ENCODE results near the gene TIAM2.
"Not testable (repeated sequence)": the region's sequence is repeated elsewhere in the genome, so short reads cannot be mapped to it uniquely, and the experiment has no call there.

The TIAM2 gene

DNA sequence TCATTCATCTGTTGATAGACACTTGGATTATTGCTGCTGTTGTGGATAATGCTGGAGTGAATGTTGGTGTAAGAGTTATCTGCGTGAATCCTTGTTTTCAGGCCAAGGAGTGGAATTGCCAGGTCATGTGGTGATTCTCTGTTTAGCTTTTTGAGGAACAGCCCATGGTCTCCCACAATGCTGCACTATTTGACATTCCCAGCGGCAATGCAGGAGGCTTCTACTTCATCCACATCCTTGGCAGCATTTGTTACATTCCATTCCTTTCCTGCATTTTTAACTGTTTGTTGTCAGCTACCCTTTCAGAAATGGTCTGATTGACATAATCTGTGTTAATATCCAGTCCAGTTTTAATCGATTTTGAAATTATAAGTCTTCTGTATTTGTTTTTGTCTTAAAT is 217.0 kb downstream of the TIAM2 start:
- DNase-seq: peak; percentile 48

DNA sequence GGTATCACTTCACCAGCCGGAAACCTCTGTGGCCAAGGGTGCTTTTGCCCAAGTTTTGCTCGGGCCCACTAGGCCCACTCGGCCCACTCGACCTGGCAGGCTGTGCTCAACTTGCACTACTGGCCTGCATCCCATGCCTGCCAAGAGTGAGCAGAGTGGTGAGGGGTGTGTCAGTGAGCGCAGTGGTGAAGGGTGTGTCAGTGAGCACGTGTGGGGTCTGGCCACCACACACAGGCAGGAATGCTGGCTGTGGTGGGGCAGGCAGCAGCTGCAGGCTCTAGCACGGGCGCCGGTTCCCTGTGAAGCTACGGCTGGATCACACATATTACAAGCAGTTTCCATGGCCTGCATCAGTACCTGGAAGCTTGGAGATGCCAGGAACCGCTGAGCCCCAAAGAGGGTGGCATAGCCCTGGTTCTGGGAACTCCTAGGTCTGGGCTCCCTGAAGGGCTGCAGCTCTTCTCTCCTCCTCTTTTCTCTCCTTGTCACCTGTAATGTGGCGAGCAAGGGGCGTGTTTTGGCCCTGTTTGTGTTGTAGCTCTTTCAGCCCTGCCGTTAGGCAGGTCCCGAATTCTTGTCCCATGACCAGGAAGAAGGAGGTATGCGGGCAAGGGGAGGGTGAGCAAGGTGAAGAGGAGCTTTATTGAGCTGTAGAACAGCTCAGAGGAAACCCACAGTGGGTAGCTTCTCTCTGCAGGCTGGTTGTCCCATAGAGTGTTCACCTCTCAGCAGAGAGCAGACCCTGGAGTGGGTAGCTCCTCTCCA is 217.7 kb downstream of the TIAM2 start:
- DNase-seq: peak; percentile 49

DNA sequence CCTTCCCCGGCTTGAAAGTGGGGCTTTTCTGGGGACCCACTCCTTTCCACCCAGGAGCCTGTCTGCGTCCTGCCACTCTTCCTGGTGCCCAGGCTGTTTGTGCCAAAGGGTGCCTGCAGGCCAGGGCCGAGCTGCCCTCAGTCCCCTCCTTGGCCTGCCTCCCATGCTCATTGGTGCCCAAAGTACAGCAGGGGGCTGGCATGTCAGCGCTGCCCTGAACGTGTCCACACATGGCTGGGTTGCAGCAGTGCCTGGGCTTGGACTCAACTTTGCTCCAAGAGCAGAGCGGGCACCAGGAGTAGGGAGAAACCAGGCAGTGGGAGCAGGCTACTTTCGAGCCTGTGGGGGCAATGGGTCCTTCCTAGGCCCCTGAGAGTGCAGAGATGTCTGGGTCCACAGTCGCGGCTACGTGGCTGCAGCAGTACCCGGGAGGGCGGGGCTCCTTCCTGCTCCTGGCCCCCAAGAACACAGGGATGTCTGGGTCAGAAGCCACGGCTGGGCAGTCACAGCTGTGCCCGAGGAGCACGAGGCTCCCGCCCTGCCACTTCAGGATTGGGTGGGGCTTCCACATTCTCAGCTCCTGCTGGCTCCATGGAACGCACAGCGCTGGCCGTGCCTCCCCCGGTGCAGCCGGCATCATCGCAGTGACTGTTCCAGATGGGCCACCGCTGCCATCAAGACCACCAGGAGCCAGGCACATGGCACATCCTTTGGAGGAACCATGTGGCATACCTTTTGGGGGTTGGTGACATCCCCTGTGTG is 218.7 kb downstream of the TIAM2 start:
- DNase-seq: no peak

DNA sequence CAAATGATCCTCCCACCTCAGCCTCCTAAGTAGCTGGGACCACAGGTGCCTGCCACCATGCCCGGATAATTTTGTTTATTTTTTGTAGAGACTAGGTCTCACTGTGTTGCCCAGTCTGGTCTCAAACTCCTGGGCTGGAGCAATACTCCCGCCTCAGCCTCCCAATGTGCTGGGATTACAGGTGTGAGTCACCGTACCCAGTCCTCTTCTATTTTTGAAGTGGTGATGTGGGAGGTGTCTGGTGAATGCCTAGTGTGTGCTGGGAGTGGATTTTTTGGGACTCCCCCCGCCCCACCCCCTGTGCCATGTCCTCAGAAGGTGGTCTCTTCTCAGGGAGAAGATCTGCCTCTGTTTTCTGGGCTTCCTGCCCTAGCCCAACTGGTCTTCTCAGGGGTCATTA is 220.8 kb downstream of the TIAM2 start:
- DNase-seq: no peak

DNA sequence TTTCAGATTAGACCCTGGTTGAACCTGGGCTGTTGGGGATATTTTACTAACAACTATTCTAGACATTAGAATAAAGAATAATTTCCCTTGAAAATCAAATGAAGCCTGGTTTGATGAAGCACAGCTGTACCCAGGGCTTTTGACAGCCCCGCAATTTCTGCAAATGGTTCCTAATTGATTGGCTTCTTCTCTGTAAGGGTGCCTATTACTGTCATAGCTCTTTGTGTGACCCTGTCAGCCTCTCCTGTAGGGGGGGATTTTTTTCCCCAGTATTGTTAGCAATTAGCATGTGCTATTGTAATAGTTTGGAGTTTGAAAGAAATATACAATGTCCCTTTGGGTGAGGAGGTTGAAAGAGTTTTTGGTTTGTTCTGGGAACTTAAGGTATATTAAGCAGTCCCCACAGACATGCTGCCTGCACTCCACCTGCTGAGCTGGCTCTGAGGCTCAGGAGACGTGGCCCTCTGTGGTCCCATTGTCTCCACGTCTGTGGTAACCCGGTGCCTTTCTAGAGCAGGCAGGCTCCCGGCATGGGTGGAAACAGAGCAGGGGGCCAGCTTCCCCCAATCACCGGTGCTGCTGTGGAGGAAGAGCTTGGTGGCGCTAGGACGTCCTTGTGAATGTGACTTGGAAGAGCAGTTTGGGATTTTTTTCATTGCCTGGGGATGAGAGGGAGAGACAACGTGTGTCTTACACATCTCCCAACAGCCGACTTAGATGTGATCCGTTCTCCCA is 221.4 kb downstream of the TIAM2 start:
- no peak for DNase-seq

DNA sequence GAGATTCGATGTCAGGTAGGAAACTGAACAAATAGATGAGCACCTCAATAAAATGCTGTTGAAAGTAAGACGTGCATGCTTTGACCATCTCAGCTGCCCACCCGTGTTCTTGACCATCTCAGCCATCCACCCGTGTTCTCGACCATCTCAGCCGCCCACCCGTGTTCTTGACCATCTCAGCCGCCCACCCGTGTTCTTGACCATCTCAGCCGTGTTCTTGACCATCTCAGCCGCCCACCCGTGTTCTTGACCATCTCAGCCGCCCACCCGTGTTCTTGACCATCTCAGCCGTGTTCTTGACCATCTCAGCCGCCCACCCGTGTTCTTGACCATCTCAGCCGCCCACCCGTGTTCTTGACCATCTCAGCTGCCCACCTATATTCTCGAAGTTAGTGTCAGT is 223.6 kb downstream of the TIAM2 start:
- not testable (repeated sequence) for DNase-seq

DNA sequence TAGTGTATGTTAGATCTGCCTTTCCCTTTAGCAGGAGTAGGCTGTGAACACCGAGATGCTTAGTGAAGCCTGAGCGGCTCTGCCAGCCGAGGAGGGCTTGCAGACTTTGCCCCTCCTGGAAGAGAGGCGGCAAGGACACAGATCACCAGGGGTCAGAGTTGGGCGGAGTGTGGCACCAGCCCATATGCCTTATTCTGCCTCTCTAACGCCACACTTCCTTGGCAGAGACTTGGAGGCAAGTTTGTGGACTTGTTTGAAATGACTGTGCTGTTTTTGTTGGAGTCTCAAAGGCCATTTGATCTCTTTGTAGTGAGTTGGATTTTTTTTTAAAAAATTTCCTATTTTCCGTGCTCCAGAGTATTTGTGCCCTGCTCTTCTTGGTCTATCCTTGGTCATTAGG is 224.2 kb downstream of the TIAM2 start:
- no peak for DNase-seq

DNA sequence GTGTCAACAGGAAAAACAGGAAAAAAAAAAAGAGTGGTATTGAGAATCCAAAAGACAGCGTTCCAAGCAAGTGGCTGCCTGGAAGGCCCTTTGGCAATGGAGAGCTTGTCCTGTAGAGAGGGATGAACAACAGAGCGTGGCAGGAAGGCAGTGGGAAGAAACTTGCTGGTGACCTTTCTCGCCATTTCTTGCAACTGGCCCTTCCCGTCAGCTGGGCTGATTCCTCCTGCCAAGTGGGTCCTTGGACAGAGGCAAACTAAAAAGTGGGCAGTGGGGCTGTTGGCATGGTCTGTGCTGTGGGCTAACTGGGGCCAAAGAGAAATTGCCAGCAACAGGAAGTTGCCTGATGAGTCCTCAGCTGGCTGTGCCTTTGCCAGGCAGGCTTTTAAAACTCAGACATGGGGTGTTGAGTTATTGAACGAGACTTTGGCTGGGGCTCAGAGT is 224.8 kb downstream of the TIAM2 start:
- no peak for DNase-seq

DNA sequence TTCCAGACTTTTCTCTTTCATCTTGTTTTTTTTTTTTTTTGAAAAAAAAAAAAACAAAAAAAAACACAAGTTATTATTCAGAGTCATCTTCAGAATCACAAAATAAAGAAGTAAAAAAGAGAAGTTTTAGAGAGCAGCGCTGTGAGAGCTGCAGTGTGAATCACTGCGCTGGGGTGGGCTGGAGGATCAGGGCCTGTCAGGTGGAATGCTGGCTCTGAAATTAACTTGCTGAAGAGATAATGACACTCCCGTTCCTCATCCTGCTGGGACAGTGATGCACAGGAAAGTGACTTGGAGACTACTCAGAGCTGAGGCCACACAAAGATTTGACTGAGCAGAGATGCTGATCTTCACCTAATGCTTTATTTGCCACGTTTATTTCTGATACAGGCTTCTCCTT is 226.0 kb downstream of the TIAM2 start:
- no peak for DNase-seq

DNA sequence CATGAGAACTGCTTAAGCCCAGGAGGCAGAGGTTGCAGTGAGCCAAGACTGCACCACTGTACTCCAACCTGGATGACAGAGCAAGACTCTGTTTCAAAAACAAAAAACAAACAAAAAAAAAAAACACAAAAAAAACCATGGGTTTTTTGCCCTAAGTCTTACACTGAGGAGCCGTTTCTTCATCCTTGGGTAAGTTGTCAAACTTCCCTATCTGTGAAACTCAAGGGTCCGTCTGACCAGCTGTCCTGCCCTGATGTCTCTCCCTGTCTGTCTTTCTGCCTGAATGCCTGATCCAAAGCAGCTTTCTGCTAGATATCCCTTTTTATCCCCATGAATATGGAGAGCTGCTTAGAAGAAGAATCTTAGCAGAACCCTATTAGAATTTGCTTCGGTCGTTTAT is 227.4 kb downstream of the TIAM2 start:
- no peak for DNase-seq

DNA sequence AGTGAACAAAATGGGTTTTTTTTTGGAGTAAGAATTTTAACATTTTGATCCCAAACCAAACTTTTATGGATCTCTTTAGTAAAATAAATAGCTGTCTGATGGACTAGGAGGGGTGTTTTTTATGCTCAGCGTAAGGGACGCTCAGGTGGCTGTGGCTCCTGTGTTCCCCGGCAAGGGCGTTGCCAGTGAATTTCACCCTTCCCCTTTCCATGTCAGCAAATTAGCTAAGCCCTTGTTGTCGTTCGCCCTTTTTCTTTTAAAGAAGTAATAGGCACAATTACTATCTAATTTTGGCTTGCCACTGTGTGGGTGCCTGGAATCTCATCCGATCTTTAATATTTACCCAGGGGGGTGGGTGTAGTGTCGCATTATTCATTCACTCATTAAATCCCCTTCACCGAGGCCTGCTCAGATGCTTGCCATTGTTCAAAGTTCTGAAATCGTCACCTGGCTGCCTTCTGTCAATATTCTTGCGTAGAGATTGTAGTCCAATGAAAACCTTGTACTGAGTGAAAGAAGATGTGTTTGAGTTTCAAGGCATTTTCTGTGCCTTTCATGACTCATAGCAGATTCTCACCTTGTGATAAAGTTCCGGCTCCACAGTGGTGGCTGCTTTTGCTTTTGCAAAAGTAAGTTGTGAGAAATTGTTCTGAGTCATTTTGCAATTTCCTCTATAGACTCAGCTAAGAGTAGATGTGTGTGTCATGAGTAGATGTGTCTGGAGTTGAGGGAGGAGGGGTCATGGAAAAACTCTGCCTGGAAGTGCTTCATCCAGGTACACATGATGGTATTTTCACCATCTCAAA is 228.7 kb downstream of the TIAM2 start:
- peak; percentile 92 for DNase-seq

DNA sequence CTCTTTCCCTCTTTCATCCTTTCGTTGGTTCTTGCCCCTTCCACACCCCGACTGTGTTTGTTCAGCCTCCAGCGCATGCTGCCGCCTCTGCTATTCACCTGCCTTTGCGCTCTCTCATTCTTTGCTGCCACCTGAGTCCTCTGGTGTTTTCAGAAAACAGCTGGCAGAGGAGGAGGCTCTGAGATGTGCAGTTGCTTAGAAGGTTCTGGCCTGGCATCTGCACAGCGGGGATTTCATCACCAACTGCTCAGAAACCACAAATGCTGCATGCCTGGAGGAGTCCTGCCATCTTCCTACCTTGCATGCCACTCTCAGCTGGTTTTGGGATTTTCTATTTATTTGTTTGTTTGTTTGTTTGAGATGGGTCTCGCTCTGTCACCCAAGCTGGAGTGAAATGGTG is 229.5 kb downstream of the TIAM2 start:
- no peak for DNase-seq

DNA sequence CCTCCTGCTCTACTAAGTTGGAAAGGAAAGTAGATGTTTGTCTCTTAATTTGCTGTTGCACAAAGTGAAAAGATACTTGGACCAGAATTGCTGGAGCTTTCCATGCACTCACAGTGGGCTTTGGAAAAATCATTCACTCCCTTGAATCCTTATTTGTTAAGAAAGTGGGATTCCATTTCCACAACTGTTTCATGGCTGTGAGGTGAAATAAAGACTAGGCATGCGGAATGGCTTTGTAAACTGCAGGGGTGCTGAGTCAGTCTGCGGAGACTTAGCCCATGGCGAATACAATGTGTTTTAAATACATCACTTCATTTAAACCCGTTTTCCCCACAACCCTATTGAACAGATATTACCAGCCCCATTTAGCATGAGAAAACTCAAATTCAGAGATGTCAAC is 231.9 kb downstream of the TIAM2 start:
- no peak for DNase-seq

DNA sequence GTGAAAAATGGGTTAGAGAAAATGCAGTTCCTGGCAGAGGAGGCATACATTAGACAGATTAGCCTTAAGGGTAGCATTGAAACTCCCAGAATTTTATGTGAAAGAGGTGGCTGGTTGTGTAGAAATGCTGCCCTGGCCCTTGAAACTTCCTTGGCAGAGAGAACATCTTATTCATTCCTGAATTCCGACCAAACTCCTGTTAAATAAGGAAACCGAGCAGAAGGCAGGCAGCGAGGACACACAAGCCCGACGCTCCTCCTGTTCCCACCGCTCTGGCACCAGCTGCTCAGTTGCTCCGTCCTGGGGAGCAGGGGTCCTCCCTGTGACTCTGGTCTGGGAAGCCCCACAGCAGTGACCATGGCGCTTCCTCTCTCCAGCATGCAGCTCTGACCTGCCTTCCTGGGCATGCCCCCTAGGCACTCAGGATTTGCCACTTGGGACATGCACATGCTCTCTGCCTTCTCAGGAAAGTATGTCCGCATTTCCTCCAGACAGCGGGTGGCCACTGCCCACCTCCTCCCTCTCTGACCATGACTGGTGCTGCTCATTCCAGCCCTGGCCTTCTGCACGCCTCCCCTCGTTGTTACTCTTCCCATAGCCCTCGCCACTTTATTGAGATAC is 233.5 kb downstream of the TIAM2 start:
- no peak for DNase-seq

DNA sequence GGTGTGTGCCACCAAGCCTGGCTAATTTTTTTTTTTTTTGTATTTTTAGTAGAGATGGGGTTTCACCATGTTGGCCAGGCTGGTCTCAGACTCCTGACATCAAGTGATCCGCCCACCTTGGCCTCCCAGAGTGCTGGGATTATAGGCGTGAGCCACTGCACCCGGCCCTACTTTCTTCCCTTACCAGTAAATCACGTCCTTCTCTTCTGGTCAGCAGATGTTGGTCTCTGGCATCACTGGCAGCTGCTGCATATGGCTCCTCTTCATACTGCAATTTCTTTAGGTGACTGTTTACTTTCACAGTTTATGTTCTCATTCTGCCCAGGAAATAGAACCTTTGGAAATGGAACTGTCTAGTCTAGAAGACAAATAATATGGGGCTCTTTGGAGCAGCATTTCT is 235.9 kb downstream of the TIAM2 start:
- DNase-seq: not testable (repeated sequence)

DNA sequence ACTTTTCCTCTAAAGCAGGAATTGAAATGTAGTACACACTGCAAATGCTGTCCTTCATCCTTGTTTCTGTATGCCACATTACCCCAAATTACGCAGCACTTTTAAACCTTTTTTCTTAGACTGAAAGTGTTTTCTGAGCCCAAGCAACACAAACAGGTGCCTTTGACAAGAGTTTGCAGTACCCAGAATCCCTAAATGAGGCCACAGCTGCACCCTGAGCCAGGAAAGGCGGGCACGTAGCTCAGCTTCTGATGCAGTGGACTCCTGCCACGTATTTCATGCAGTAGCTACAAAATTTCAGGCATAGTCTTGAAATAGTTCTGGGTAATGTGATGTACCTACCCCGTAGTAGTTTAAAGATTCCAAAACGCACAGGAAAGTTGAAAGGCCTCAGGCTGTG is 237.7 kb downstream of the TIAM2 start:
- no peak for DNase-seq

DNA sequence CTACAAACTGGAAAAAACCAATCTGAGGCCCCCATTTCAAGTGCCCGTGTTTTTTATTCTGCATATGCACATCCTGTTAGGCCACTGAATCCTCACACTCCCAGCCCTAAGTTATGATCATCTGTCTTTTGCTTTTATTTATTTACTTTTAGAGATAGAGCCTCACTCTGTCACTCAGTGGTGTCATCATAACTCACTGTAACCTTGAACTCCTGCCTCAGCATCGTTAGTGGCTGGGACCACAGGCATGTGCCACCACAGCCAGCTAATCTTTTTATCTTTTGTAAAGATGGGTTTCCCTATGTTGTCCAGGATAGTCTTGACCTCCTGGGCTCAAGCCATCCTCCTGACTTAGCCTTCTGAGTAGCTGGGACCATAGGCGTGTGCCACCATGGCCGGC is 239.1 kb downstream of the TIAM2 start:
- DNase-seq: no peak

DNA sequence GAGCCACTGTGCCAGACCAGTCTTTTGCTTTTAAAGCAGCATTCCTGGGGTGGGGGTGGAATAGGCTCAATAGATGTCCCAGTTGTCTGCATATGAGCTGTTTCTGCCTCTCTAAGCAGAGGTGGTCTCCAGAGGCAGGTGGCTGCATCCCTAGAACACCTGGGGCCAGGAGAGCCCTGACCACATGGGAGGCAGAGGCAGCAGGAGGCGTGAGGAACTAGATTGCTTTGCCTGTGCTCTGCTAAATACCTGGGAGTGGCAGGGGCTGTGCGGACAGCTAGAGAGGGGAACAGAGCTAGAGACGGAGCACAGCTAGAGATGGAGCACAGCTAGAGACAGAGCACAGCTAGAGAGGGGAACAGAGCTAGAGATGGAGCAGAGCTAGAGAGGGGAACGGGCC is 239.6 kb downstream of the TIAM2 start:
- DNase-seq: no peak

DNA sequence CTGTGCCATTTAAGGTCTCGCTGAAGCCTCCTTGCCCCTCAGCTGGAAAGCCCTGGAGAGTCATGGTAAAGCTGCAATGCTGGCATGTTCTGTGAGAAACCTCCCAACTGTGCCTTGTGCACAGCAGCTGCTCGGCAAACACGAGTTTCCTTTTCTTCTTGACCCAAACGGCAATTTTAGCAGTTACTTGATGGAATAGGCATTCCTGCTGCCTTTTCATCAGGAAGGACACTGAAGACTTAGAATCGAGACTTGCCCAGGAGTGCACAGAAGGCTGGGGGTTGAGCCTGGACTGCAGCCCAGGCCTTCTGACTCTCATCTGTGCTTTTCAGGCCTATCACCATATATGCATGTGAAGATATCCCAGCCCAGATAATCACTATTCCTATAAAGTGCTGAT is 240.0 kb downstream of the TIAM2 start:
- no peak for DNase-seq

DNA sequence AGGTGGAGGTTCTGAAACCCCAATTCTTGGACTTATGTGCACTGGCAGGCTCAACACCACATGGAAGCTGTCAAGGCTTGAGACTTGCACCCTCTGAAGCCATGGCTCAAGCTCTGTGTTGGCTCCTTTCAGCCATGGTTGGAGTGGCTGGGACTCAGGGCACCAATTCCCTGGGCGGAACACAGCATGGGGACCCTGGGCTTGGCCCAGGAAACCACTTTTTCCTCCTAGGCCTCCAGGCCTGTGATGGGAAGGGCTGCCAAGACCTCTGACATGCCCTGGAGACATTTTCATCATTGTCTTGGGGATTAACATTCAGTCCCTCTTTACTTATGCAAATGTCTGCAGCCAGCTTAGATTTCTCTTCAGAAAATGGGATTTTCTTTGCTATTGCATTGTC is 242.5 kb downstream of the TIAM2 start:
- no peak for DNase-seq

DNA sequence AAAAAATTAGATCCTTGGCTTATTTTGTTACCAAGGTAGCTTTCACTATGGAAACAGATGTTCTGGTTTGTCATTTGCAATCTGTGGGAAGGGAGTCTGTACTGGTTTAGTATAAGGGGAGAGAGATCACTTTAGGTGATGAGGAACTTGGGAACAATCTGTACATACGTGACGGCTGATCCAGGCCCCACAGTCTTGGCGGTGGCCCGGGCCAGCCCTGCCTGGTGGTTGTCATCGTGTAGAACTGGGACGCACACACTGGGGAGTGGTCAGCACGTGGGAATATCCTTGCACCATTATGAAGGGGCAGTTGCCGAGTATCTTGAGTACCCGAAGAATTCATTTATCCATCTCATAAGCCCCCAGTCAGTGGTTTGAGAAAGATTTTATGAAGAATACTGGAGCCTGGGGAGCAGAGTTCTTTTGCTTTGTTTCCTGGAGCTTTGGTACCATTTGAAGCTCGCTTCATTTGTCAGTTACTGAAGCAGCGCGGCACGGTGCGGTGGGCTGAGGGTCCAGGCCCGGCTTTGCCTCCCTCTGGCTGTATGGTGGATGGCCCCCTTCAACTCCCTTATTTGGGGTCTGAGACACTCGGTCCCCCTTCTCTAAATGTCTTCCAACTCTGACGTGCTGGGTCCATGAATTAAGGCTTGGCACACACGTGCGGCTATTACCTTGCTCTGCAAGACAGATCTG is 245.9 kb downstream of the TIAM2 start:
- no peak for DNase-seq

DNA sequence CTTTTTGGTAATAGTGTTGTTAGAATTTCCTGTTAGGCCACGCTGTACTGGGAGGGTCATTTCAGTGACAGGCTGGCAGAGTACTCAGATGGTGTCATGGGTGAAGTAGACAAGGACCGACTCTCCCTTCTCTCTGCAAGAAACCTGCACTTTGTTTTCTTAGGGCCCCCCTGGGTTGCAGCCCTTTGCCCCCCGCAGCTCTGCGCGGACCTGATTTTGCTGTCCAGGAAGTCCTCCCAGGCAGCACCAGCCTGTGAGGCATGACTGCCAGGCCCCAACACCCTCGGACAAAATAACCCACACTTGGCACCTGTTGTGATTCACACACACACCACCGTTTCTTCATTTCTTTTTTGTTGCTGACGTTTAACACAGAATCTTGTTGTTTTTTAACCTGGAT is 246.9 kb downstream of the TIAM2 start:
- DNase-seq: no peak
